Stimulated activated CD4-positive, alpha-beta T cell treated with anti-CD3 and anti-CD28 coated beads, Interleukin-1b, Interleukin-23, amount 100 ng/mL, for 1 hour (primary cell): ENCODE results near the gene PLD1.
"Not testable (repeated sequence)": the region's sequence is repeated elsewhere in the genome, so short reads cannot be mapped to it uniquely, and the experiment has no call there.

Experiments
- DNase-seq, 2 donors: peaks; one replicate each; pipeline ENCODE4 v3.0.0-alpha.2; 2020; ENCODE audit warnings: low read depth in 2 of 2

The PLD1 gene

DNA sequence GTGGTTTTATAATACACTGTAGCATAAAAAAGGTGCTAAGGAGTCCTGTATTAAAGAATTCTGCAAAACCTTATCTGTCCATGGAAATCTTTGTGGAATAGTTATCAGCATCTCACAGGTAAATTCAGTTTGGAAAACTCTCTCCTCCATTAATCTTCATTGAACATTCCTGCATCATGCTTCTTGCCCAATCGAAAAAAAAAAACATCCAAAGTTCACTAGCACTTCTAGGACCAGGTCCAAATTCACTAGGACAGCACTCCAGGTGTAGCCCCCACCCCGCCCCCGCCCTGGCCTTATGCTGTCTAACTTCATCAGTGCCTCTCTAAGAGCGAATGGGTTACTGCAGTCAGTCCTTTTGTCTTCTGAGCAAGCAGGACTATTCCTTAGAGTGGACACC is 138.6 kb downstream of the PLD1 start:
- DNase-seq, result no peak

DNA sequence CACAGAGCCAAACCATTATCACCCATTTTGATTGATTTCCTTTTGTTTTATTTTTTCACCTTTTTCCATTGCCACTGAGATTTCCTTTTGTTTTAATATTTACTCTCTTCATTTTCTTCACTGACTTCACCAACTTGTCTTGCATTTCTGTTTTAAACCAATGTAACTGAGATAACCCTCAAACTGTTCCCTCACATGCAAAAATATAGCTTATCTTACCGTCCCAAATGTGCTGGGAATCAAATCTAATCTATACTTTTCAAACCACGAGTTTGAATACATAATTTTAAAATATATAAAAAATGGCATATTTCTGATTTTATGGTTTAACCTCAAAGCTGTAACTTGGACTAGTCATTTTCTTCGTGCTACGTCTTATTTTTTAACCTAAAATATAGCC is 143.8 kb downstream of the PLD1 start:
- DNase-seq, result no peak

DNA sequence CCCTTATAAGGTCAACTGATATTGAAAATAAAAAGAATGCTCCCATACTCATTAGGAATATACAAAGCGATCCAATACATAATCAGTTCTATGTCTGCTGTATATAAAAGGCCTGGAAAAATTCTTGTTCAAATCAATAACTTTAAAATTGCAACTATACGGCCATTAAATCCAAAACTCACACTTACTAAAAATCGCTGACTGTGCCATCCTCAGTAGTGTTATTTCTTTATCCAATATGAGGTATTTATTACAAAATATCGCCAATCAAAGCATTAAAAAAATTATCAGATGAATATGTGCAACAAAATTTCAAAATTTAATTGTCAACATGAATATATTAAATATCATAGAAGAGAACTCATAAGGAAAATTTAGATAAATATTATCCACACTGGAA is 146.5 kb downstream of the PLD1 start:
- no peak for DNase-seq

DNA sequence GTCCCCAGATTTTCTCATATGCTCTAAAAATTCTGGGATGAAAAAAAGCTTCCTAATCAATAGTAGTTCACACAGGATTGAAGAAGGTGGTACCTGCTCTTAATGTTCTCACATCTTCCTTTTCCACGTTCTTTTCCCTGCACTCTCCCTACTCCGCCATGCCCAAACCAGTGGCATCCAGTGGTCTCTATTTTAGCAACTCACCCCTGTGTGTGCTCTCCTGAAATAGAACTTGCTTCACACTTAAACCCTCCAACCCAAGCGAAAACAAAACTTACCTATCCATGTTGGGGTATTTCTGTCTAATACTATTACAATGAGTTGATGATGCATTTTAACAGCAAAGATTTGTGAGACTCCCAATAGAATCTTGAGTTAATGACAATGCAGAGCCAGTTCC is 148.8 kb downstream of the PLD1 start:
- DNase-seq, result no peak

DNA sequence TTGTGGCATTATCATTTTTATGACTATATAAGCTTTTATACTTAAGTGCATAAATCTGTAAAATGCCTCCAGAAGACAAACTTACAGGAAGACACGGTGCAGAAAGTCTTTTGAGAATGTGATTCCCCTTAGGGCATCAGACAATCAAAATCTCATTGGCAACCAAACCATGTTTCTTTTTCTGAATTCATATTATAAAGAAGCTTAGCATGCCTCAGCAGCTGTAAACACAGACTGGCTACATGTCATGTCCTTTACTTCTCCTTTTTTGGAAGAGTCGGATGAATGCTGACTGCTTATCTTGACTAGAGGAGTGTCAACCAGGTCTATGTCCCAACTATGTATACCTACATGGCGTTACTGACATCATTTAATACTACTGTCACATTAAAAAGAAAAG is 150.1 kb downstream of the PLD1 start:
- DNase-seq, result no peak

DNA sequence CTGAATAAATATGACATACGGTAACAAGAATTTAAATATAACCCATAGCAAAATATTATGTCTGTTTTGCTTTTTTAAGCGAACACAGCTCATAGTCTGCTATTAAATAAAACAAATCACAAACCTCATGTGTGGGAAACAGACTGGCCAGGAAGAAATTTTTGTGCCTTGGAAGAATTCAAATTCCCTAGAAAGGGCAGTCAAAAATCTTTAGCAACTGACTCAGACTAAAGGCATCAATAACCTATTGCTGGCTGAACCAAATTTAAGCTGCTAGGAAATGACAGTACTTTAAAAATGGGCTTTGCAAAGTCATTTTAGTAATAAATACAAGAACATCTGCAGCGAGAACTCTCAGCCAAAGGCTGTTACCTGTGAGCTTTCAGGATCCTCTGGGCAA is 151.4 kb downstream of the PLD1 start:
- DNase-seq, result no peak

DNA sequence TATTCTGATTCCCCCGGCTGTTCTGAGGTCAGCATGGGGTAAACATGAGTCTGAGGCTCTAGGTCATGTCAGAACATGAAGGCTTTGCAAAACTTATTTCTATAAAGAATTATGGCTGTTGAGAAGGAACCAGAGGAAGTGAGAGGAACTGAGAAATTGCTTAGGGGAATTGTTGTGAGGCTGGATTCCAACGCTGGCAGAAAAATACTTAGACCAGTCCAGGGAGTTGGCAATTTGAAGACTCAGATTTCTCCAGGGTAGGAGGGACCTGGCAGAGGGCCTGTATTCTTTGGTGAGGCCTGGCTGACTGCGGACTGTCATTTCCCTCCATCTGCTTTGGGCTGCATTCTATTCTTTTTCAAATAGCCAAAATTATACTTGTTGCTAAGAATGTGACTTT is 155.5 kb downstream of the PLD1 start:
- DNase-seq, result no peak

DNA sequence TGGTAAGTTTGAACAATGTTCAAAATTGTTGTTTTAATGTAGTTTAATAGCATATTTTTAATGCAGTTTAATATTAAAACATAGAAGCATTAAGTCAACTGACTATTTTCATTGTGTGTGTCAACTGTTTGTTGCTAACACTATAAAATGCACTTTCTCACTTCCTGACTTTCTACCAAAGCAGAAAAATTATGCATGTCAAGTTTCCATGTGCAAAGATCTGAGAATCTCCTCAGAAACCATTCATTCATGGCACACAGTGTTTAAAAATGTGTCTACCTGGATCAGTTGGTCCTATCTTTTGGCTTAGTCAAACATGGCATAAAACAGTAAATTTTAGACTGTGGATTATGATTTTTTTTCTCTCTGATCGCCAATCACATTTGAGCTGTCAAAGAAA is 156.0 kb downstream of the PLD1 start:
- DNase-seq, result no peak

DNA sequence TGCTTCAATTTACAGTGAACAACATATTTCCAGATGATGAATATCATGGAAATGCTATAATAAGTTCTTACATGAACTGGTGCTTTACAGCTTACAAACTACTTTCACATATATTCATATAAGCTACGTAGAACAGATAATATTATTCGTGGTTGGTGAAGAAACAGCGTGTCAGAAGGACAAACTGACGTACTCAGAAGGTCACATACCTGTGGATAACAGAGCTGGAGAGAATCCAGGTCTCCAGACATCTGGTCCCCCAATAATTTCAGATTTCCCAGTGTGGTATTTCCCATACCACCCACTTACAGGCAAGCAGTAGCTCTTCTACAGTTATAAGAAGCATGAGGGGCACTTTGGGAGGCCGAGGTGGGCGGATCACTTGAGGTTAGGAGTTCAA is 156.6 kb downstream of the PLD1 start:
- DNase-seq, result no peak

DNA sequence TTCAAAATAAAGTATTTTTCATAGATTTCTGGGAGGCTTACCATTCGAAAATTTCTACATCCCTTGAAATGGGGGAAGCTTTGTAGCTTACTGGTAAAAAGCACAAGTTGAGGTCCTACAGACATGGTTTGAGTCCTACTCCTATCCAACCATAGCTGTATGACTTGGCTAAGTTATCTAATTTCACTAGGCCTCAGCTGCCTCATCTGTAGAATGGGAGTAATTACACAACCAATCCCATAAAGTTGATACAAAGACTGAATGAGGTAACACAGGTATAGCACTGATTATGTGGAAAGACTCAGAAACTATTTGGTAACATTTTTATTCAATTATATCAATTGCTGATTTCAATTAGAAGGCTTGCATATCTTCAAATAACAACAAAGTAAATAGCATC is 157.4 kb downstream of the PLD1 start:
- DNase-seq, result no peak

DNA sequence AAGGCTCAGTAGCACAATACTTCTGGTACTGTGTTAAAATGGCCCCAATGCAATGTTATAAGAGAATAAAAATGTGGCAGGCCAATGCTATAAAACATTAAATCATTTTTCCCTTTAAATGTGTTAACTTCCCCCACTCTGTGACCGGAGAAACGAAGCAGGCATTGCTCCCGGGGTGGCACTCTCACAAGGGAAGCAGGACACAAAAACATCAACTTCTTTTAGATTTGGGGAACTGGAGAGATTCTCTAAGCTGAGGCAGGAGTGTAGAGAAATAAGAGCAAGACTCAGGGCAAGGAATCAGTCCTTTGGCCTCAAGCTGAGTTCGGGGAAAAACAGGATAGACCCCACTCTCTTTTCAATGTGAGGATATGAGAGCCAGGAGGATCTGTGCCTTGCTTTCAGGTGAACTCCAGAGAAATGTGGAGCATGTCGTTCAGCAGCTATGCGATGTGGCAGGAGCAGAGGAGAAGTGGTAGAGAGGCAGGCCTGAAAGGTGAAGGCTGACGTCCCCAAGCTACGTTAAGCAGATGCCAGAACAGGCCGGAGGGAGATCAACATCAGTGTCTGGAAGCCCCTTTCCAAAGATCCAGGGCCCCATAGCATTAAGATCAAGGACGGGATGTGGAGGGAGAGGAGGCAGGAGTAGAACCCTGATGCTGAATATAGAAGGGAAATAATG is 160.2 kb downstream of the PLD1 start:
- DNase-seq, result no peak

DNA sequence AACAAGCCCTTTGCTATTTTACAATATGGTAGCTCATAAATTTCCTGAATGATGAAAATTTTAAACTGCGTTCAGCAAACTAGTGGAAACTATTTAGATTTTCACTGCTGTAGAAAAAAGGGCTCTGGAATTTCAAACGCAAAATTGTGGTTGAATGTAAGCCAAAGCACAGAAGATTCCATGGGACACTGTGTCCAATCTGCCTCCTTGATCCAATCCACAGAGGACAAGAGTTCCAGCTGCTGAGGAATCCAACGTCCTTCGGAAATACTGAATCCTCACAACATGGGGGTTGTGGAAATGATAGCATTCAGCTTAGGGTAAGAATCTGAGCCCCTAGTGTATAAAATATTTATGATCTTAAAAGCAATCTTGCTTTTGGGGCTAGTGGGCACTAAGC is 161.0 kb downstream of the PLD1 start:
- no peak for DNase-seq

DNA sequence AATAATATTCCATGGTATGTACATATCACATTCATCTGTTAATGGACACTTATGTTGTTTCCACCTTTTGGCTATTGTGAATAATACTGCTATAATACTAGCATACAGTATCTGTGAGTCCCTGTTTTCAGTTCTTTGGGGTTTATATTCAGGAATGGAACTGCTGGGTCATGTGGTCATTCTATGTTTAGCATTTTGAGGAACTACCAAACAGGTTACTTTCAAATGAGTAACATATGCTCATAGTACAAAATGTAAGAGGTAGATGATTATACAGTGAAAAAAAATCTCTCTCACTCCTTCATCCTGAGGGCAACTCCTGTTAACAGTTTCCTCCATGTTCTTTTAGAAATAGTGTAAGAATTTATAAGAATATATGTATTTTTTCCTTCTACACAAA is 162.2 kb downstream of the PLD1 start:
- DNase-seq, result no peak

DNA sequence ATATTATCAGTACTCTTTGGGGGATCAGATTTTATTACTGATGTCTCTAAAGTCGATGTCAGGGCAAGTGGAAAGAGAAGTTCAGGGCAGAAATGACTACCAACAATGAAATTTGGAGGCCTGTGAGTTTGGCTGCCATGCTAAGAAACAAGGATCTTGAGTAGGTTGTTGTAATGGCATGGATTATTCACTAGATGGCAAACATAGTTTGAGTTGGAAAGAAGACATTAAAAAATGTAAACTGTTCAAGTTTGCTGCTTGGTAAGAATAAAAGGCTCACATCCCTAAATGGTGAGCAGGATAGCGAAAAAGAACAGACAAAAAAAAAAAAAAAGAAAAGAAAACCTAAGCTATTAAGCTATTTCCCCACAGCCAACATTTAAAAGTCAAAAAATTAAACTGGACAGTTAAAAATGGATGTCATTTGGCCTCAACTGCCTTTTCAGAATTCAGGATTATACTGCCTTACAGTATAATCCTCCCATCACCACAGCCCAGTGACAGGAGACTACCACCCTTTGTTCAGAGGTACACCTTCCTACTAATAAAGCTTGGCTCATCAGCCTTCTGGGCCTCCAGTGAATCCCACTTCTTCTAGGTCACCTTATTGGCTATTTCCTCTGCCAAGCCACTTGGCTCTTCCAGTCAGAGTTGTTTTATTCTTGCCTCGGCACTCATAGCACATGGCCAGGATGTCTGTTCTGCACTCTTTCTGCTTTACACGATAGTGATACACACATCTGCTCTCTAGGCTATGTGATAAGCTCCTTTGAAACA is 163.7 kb downstream of the PLD1 start:
- DNase-seq, result no peak

DNA sequence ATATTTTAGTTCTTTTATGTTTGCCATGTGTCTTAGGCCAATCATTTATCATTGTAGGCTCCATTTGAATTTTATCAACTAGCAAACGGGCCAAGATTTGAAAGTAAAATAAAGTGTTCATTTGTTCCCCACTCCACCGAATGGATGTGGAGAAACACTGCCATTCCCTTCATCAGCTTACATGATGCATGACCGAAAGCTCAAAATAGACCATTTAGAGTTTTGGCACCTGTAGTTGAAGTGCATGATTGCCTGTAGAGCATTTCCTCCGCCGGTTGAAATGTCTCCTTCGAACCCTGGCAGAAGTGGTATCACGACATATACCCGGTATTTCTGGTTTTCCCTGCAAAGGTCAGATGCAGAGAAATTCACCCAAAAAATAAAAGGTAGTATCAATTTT is 165.6 kb downstream of the PLD1 start:
- DNase-seq, result no peak

DNA sequence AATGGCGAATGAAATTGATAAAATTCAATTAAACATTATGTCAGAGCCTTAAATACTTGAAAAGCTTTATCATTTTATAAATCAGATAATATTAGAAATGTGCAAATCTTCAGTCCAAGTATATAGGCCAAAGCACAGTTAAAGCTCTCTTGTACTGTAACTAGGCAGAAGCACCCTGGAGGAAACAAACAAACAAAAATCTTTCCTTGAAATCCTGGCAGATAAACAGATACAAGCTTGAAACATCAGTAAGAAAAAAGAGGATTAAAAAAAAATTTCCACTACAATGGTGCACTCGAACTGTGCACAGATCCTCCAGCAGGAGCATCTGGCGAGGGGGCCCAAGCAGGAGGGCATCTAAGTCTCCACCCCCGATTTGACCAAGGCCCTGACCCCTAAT is 166.6 kb downstream of the PLD1 start:
- DNase-seq, result no peak

DNA sequence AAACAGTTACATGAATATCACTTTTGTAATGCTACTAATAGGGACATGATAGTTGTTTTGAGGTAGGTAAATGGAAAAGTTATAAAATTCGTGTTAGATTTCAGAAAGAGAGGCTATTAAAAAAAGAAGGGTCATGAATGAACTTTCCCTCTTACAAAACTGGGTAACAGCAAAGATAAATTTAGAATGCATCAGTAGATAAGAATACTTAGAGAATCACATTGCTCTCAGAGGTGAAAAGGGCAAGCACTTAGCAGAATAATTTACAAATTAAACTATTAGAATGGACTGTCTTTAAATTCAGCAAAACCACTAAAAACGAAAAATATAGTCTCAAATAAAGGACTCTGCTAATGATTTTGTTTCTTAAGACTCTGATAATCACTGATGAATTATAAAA is 167.2 kb downstream of the PLD1 start:
- no peak for DNase-seq

DNA sequence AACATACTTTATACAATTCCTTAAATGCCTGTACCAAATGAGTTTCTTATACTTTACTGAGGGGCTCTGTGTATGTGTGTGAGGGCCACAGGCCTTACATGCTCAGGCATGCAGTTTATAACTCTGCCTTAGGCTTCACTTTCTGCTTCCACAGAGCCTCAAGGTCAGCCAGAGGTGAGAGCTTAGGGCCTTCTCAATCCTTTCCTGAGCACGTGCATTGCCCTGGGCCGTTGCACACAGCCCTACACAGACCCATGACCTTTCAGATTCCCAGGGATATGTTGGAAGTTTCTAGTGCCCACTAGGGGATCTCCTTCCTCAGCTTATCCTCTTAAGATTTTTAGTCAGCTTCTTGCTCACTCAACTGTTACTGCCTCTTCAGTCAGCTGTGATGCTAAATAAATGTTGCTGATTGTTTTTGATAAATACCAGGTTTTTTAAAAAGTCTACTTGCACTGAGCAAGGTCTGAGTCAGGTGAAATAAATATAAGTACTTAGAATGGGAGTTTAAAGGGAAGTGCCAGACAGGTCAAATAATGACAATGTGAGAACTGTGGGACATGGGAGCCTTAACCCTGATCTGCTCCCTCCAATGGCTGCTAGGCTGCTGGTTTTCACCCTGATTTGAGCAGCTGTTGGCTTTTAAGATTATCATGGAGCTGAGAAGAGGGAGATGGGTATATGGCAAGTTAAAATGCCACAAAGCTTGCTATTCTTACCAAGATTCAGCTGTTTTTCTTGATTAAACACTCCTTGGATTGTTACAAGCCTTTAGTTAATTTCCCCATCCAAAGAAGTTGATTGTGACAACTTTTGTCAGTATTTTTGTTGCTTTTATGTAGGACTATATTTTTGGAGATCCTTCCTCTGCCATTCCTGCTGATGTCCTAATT is 169.5 kb downstream of the PLD1 start:
- DNase-seq, result no peak

DNA sequence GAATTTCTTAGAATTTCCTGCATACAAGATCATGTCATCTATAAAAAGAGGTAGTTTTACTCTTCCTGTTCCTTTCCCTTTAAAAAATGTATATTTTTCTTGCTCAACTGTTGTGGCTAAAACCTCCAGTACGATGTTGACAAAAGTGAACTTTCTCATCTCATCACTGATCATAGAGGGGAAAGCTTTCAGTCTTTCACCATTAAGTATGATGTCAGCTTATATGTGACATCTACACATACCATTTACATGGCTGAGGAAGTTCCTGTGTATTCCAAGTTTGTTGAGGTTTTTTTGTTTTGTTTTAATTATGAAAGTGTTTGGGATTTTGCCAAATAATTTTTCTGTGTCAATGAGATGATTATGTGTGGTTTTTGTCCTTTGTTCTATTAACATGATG is 173.6 kb downstream of the PLD1 start:
- no peak for DNase-seq

DNA sequence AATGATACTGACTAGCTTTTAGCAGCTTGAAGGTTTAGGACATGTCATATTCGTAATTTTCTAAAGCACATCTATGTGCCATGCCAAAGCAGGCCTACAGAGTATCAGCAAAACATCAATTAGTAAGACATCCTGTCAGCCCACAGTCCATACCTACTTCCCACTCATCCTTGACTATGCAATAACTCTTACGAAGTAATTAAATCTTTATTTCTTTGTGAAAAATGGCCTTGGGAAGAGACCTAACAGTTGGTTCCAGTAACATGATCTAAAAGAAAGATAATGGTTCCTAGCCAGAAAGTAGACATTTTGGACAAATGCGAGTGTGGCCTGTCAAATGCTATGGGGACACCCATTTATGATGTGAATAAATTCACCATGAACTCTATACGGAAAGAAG is 177.5 kb downstream of the PLD1 start:
- no peak for DNase-seq

DNA sequence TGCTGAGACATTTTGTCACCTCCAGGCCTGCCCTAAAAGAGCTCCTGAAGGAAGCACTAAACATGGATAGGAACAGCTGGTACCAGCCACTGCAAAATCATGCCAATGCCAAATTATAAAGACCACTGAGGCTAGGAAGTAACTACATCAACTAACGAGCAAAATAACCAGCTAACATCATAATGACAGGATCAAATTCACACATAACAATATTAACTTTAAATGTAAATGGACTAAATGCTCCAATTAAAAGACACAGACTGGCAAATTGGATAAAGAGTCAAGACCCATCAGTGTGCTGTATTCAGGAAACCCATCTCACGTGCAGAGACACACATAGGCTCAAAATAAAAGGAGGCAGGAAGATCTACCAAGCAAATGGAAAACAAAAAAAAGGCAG is 183.5 kb downstream of the PLD1 start:
- DNase-seq, result not testable (repeated sequence)

DNA sequence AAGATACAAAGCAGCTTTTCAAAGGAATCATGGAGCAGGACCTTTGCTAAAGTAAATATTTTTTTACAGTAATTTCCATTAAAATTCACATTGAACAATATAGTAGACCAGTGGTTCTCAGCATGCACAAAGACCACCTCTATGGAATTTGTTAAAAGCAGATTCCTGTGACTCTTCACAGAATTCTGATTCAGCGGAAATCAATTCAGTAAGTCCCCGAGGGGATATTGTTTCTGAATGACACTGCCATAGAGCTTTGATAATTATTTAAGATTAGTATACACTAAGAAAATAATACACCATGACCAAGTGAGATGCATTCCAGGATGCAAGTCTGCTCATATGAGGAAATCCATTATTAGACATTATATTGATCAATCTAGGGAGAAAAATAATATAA is 188.2 kb downstream of the PLD1 start:
- no peak for DNase-seq
